ENCODE measurements around the gene TMEM51.
A peak's percentile ranks its signal among the peaks of the same experiment; 100 is the strongest.

Gene TMEM51

DNA sequence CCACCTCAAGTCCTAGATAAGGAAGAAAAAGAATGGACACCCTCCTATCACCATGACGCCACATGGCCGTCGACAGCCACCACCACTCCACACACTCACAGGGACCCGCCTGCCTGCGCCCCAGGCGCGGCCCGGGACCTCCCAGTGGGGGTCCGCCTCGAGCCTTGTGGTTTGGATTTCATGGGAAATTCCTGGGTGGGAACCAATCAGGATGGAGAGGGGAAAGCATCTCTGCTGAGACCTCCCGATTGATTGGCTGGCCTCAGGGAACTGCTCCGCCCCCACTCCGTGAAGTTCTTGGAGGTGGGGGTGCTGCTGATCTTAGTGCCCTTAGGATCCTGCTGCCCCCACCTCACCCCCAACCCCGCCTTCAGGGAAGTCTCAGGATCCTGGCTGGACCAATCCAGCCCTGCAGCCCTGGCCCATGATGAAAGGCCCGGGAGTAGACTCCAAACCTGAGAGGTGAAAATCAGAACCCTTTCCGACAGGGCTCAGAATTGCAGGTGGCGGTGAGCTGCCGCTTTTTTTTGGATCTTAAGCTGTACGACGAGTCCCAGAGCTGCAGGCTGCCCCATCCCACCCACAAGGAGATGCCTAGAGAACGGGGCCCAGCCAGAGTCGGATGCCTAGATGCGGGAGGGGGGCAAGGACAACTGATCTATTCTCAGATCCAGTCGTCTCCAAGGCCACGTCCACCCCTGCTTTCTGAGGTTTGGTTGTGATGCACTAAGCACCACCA, 29.0 kb upstream of the TMEM51 start:
- POLR2A ChIA-PET (ENCODE audit: low non-redundant PET): no interaction called here
- no peak for DNase-seq (ENCODE audit: low spot score)
- TF ChIP-seq, protein P1, sequence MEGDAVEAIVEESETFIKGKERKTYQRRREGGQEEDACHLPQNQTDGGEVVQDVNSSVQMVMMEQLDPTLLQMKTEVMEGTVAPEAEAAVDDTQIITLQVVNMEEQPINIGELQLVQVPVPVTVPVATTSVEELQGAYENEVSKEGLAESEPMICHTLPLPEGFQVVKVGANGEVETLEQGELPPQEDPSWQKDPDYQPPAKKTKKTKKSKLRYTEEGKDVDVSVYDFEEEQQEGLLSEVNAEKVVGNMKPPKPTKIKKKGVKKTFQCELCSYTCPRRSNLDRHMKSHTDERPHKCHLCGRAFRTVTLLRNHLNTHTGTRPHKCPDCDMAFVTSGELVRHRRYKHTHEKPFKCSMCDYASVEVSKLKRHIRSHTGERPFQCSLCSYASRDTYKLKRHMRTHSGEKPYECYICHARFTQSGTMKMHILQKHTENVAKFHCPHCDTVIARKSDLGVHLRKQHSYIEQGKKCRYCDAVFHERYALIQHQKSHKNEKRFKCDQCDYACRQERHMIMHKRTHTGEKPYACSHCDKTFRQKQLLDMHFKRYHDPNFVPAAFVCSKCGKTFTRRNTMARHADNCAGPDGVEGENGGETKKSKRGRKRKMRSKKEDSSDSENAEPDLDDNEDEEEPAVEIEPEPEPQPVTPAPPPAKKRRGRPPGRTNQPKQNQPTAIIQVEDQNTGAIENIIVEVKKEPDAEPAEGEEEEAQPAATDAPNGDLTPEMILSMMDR (conservative IDR thresholded peaks at IDR 0.05; ENCODE audit: low read depth): no peak
- no peak overlapping the region for H3K27ac ChIP-seq
- CTCF ChIA-PET: interaction anchor here (0.7 kb wide), 2 partner anchors 90 to 119 kb away, joined by 3 to 4 read pairs; no protein-coding TSS in a partner anchor

DNA sequence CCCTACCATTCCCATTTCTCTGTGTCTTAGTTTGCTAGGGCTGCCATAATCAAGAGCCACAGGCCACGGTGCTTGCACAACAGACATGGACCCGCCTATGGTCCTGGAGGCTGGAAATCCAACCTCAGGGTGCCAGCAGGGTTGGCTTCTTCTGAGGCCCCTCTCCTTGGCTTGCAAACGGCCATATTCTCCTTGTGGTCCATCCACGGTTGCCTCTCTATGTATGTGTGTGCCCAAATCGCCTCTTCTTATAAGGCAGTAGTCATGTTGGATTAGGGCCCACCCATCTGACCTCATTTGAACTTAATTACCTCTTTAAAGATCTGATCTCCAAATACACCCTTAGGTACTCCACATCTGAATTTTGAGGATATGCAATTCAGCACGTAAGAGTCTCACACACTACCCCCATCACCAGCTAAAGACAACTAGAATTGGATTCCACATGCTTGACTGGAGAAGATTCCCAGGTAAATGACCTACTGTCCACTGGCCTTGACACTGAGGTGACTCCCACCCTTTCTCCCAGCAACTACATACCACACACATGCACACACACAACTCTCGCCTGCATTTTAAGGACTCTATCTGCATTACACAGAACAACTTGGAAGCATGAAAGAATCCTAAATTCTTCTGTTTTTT, 28.3 kb upstream of the TMEM51 start:
- CTCF ChIA-PET: interaction anchor here (0.6 to 1.4 kb wide), 3 partner anchors 91 to 999 kb away, joined by 3 to 4 read pairs (median 3); no protein-coding TSS in a partner anchor

DNA sequence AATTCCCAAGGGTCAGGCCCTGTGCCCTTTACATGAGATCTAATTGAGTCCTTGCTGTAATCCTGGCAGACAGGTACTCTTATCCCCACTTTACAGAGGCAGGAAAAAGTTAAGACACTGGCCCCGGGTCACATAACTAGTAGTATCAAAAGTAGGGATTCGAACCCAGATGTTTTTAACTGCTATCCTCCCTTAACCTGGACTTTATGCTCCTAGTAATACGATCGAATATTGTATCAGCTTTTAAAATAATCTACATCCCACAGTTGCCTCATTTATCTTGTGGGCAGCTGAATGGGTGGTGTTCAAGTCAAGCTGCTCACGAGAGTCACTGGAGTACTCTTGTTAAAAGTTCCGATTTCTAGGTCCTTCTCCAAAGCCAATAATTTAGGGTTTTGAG, 25.5 kb upstream of the TMEM51 start:
- POLR2A ChIA-PET (ENCODE audit: low non-redundant PET): no interaction called here
- H3K27ac ChIP-seq: no peak overlapping the region
- CTCF ChIA-PET: interaction anchor here (0.5 to 1.6 kb wide), 10 partner anchors 20 to 205 kb away, joined by 3 to 16 read pairs (median 4); no protein-coding TSS in a partner anchor
- no peak for DNase-seq (ENCODE audit: low spot score)
- TF ChIP-seq, protein P1 (conservative IDR thresholded peaks at IDR 0.05; ENCODE audit: low read depth): no peak

More for the DNA sequence above, 28.3 kb upstream of the TMEM51 start:
- DNase-seq (ENCODE audit: low spot score): no peak
- TF ChIP-seq, protein P1 (conservative IDR thresholded peaks at IDR 0.05; ENCODE audit: low read depth): no peak
- H3K27ac ChIP-seq: no peak overlapping the region
- POLR2A ChIA-PET (ENCODE audit: low non-redundant PET): no interaction called here

DNA sequence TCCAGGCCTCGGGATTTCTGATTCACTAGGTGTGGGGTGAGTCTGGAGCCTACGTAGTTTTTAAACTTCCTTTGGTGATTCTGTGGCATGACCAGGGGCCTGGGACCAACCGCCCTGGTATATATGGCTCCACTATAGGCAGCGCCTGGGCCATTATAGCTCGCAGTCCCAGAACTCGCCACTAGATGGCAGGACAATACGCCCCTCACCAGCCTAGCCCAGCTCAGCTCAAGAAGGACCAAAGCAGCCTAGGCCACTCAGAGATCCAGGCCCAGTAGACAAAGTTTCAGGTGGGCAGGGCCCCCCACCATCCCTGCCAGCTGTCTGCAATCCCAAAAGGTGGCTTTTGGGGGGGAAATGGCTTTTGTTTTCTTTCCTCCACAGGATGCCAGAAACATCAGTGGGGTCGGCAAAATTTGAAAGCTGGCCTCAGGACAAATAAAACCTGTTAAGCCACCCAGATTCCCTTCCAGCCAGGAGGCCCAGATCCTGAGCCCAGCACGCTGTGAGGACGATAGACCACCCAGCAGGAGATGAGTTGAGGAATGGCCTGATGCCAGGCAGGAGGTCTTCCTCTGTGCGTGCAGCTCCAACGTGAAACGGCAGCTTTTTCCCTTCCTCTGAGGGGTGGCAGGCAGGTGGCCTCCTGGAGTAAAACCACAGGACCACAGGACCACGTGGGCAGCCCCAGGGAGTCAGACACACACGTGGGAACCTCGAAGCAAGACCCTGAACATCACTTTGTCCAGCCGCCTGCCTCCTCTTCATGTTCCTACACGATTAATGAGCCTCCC, 24.8 kb upstream of the TMEM51 start:
- POLR2A ChIA-PET (ENCODE audit: low non-redundant PET): interaction anchor here (0.5 kb wide), 1 partner anchor 45 kb away, joined by 4 read pairs; no protein-coding TSS in a partner anchor
- CTCF ChIA-PET: interaction anchor here (0.5 to 1.6 kb wide), 16 partner anchors 11 to 530 kb away, joined by 3 to 16 read pairs (median 3); partner anchors contain the start of gene KAZN

DNA sequence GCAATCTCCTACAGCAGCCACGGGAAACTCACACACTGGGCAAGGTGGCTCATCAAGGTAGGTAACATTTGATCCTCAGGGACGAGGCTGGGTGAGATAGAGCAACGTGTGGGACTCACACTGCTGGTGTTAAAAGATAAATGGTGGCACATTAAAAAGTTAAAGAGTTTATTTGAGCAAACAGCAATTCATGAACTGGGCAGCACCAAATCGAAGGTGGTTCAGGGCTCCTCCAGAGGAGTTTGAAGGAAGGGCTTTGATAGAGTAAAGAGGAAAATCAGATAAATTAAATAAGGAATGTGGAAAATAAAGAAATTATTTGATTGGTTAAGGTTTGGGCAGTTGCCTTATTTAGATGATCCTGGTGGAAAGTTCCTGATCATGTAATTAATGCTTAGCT, 23.6 kb upstream of the TMEM51 start:
- DNase-seq (ENCODE audit: low spot score): no peak
- ChIA-PET CTCF (interaction anchor here (0.5 to 1.1 kb wide), 2 partner anchors 29 to 245 kb away, joined by 3 to 4 read pairs; no protein-coding TSS in a partner anchor), POLR2A (ENCODE audit: low non-redundant PET) (no interaction called here)

More for the DNA sequence above, 24.8 kb upstream of the TMEM51 start:
- H3K27ac ChIP-seq: no peak overlapping the region
- DNase-seq (ENCODE audit: low spot score): peak; percentile 76
- TF ChIP-seq, protein P1 (conservative IDR thresholded peaks at IDR 0.05; ENCODE audit: low read depth): peak; percentile 88

More for the DNA sequence above, 23.6 kb upstream of the TMEM51 start:
- H3K27ac ChIP-seq: no peak overlapping the region
- TF ChIP-seq, protein P1 (conservative IDR thresholded peaks at IDR 0.05; ENCODE audit: low read depth): no peak

Measured in RWPE1 (cell line).